Loucy (cell line): ENCODE results near the gene ST6GAL1.

Experiments used
- H2AFZ ChIP-seq: fragments of 200-600 bp; sonication (generic); 2 replicates; pipeline ENCODE4 v1.6.0; 2016; ENCODE audit warnings: antibody characterized with exemption, mild to moderate bottlenecking, low read length, moderate library complexity
- H3F3A ChIP-seq: fragments of 200-600 bp; 2 replicates; pipeline ENCODE4 v1.6.0; 2016; ENCODE audit warnings: antibody characterized with exemption, low read depth, mild to moderate bottlenecking
- H3K27me3 ChIP-seq: fragments of 200-600 bp; sonication (generic); 2 replicates; pipeline ENCODE4 v1.6.1; 2014; ENCODE audit warnings: low read length, mild to moderate bottlenecking; ENCODE audit not compliant: insufficient read depth, poor library complexity, severe bottlenecking
- H3K36me3 ChIP-seq: fragments of 200-600 bp; sonication (generic); 2 replicates; pipeline ENCODE4 v1.6.1; 2016; ENCODE audit warnings: low read length; ENCODE audit not compliant: insufficient read depth
- H3K4me1 ChIP-seq: fragments of 200-600 bp; sonication (generic); 2 replicates; pipeline ENCODE4 v1.5.1; 2014; ENCODE audit warnings: low read length, mild to moderate bottlenecking; ENCODE audit not compliant: insufficient read depth, poor library complexity, severe bottlenecking
- H3K4me2 ChIP-seq: fragments of 200-600 bp; sonication (generic); 2 replicates; pipeline ENCODE4 v1.6.0; 2014; ENCODE audit warnings: antibody characterized with exemption, low read length, low read depth, mild to moderate bottlenecking; ENCODE audit not compliant: poor library complexity, severe bottlenecking
- H3K4me3 ChIP-seq: fragments of 200-600 bp; sonication (generic); 2 replicates; pipeline ENCODE4 v1.5.1; 2014; ENCODE audit warnings: low read length, mild to moderate bottlenecking, mixed read lengths; ENCODE audit not compliant: poor library complexity, severe bottlenecking
- H3K79me2 ChIP-seq: fragments of 200-600 bp; sonication (generic); 2 replicates; pipeline ENCODE4 v1.6.1; 2014; ENCODE audit warnings: low read length; ENCODE audit not compliant: insufficient read depth
- H3K9ac ChIP-seq: fragments of 200-600 bp; sonication (generic); 2 replicates; pipeline ENCODE4 v1.6.0; 2014; ENCODE audit warnings: mild to moderate bottlenecking, low read depth, low read length, moderate library complexity; ENCODE audit not compliant: poor library complexity, severe bottlenecking
- H3K9me2 ChIP-seq: fragments of 200-600 bp; sonication (generic); replicated peaks from 2 replicates; pipeline ENCODE4 v1.6.1; 2016; ENCODE audit warnings: low read depth, low read length, mixed read lengths
- H3K9me3 ChIP-seq: fragments of 200-600 bp; sonication (generic); 2 replicates; pipeline ENCODE4 v1.6.1; 2014; ENCODE audit warnings: mild to moderate bottlenecking, antibody characterized with exemption, low read length, low read depth; ENCODE audit not compliant: insufficient read depth
- H4K20me1 ChIP-seq: fragments of 200-600 bp; sonication (generic); 2 replicates; pipeline ENCODE4 v1.6.0; 2014; ENCODE audit warnings: antibody characterized with exemption, low read length, mild to moderate bottlenecking; ENCODE audit not compliant: insufficient read depth, poor library complexity, severe bottlenecking
- CTCF ChIP-seq: fragments of 200-600 bp; sonication (generic); conservative IDR thresholded peaks from 2 replicates; pipeline ENCODE4 v1.5.1; 2014; ENCODE audit warnings: mild to moderate bottlenecking, antibody characterized with exemption, low read length
- EZH2phosphoT487 ChIP-seq: fragments of 200-600 bp; IDR thresholded peaks from 2 replicates; pipeline ENCODE4 v1.6.1; 2018; ENCODE audit warnings: antibody characterized with exemption, mild to moderate bottlenecking, moderate library complexity, borderline replicate concordance

Gene ST6GAL1

GRCh38 chr3:187046033-187046432, 115.7 kb downstream of the ST6GAL1 start:
- Histone ChIP-seq H3K79me2 (no peaks in the 10 kb centered on the region), H3K36me3 (peaks cover 16% of the 10 kb centered on the region; the same call in 1 of the 2 replicates), H3K4me2 (no peak overlapping the region), H3K9me3 (no peaks in the 10 kb centered on the region), H3K4me3 (no peak overlapping the region), H3K9me2 (no peaks in the 10 kb centered on the region), H3K4me1 (peaks cover 20% of the 10 kb centered on the region), H4K20me1 (no peaks in the 10 kb centered on the region), H3F3A (0 out of 2 replicates have a peak, but pooled peaks cover 3% of the 10 kb centered on the region), H3K27me3 (no peaks in the 10 kb centered on the region), H2AFZ (no peak overlapping the region), H3K9ac (no peak overlapping the region)
- TF ChIP-seq EZH2phosphoT487 = no peak
- TF ChIP-seq CTCF = no peak

GRCh38 chr3:187049462-187050101, 119.3 kb downstream of the ST6GAL1 start:
- H3K4me2 ChIP-seq = no peak overlapping the region
- no peaks in the 10 kb centered on the region for H4K20me1 ChIP-seq
- no peaks in the 10 kb centered on the region for H3K27me3 ChIP-seq
- peaks cover 15% of the 10 kb centered on the region; the same call in 1 of the 2 replicates for H3K36me3 ChIP-seq
- H3K9ac ChIP-seq = no peak overlapping the region
- no peaks in the 10 kb centered on the region for H3K4me1 ChIP-seq
- H3K9me3 ChIP-seq = no peaks in the 10 kb centered on the region
- H3K79me2 ChIP-seq = no peaks in the 10 kb centered on the region
- no peaks in the 10 kb centered on the region for H3F3A ChIP-seq
- no peaks in the 10 kb centered on the region for H3K9me2 ChIP-seq
- H2AFZ ChIP-seq = no peak overlapping the region
- no peak overlapping the region for H3K4me3 ChIP-seq
- no peak for TF ChIP-seq EZH2phosphoT487
- TF ChIP-seq CTCF = no peak

GRCh38 chr3:187051066-187051465, 120.7 kb downstream of the ST6GAL1 start:
- no peak for TF ChIP-seq EZH2phosphoT487
- TF ChIP-seq CTCF = no peak
- Histone ChIP-seq H3K9ac (no peak overlapping the region), H3F3A (no peaks in the 10 kb centered on the region), H3K36me3 (peaks cover 15% of the 10 kb centered on the region; the same call in 1 of the 2 replicates), H3K79me2 (no peaks in the 10 kb centered on the region), H4K20me1 (no peaks in the 10 kb centered on the region), H3K27me3 (no peaks in the 10 kb centered on the region), H3K4me3 (no peak overlapping the region), H3K4me2 (no peak overlapping the region), H2AFZ (no peak overlapping the region), H3K4me1 (no peaks in the 10 kb centered on the region), H3K9me2 (no peaks in the 10 kb centered on the region), H3K9me3 (no peaks in the 10 kb centered on the region)
